GM21717 (cell line): Measurements from ENCODE around the gene GLYR1.

Experiments used
- ATAC-seq: cut with Tn5 transposase; IDR thresholded peaks from one replicate; pipeline ENCODE4 v1.9.1; 2021; ENCODE audit warnings: mild to moderate bottlenecking, moderate library complexity; ENCODE audit not compliant: unreplicated experiment

GLYR1 gene

DNA sequence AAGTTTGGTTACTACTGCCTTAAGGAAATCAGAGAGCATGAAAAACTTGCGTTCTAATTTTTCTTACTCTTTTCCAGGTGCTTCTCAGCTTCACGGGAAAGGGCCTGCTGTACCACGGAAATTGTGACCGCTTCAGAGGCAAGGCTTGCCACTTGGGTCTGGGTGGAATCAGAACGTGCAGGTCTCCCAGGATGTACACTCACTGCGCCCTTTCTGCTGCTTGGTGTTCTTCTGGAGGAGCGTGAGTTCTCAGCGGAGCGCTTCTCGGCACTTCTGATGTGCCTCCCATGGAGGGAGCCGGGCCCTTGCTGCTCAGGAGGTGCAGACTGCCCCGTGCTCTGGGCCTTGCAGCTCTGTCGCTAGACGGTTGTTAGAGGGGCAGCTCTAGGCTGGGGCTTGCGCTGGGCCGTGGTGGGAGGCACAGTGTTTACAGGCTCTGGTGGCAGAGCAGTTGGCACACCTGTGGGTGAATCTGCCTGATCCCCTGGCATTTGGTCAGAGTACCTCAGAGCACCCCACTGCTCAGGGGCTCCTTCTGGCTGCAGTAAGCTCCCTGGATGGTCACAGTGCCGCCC, 33.0 kb upstream of the GLYR1 start:
- ATAC-seq = no peak

DNA sequence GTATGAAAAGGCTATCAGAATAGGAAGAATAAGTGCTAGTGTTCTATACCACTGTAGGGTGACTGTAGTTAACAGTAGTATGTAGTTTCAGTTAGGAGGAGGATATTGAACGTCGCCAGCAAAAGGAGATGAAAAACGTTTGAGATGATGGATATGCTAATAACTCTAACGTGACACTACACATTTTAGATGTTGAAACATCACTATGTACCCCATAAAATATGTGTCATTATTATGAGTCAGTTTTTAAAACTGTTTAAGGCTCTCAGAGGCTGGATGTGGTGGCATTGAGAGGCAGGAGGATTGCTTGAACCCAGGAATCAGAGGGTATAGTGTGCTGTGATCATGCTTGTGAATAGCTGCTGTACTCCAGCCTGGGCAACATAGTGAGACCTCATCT, 32.0 kb upstream of the GLYR1 start:
- no peak for ATAC-seq

DNA sequence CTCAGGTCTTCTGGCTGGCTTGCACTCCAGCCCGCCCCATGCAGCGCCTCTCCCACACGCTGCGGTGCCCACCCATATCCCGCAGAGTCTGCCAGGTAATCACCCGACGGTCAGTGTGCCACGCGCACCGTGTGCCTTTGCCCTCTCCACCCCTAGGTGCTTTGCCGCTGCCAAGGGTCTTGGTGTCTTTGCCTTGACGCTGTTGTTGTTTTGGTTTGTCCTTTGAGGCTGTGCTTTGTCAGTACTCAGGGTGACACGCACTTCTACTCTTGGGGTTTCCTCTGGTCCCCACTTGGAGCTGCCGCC, 30.2 kb upstream of the GLYR1 start:
- ATAC-seq = no peak

DNA sequence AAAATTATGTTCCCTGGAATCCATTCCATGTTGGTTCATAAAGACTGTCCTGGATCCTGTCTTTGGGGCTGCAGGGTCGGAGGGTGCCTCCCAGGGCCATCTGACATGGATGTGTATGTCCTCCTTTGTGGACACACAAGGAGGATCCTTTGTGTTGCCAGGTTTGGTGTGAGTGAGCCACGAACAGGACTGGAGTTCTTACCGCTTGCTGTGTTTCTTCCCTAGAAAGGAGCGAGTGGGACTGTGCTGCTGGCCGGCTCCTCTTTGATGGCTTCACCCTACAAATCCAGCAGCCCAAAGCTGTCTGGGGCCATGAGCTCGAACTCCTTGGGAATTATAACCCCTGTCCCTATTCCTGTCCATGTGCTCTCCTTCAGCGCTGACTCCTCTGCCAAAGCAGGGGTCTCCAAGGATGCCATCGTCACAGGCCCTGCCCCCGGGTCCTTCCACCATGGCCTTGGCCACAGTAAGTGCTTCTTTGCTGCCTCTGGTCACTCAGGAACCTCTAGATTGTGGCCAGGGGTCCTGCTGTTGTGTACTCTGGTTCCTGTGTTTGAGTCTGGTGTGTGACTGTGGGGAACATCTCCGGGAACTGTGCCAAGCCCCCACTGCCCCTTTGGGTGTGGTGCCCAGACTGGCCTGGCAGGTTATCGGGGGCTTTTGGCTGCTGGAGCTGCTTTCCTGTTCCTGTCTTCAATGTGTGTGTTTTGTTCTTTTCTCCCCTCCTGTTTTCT, 29.7 kb upstream of the GLYR1 start:
- no peak for ATAC-seq

DNA sequence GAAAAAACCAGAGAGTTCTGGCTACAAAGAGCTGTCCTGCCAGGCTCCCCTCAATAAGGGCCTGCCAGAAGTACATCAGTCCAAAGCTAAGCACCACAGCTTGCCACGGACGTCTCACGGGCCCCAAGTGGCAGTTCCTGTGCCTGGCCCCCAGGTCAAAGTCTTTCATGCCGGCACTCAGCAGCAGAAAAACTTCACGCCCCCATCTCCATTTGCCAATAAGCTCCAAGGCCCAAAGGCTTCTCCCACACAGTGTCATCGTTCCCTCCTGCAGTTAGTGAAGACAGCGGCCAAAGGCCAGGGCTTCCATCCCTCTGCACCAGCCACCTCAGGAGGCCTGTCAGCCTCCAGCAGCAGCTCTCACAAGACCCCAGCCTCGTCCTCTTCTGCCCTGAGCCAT, 27.6 kb upstream of the GLYR1 start:
- no peak for ATAC-seq

DNA sequence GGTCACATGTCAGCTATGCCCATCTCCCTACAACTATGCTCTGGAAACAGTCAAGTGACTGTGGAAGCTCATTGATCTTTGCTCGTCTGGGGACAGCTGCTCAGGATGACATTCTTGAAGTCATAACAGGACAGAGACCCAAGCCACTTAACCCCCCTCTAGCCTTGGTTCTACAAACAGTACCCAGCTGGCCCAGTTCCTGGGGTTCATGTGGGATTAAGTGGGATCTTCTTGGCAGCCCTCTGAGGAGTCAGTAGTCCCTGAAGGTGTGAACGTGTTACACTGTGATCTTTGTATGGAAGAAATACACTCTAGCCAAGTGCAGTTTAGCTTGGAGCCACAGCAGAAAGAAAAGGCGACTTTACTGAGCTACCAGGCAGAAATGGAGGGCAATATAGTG, 26.0 kb upstream of the GLYR1 start:
- no peak for ATAC-seq

DNA sequence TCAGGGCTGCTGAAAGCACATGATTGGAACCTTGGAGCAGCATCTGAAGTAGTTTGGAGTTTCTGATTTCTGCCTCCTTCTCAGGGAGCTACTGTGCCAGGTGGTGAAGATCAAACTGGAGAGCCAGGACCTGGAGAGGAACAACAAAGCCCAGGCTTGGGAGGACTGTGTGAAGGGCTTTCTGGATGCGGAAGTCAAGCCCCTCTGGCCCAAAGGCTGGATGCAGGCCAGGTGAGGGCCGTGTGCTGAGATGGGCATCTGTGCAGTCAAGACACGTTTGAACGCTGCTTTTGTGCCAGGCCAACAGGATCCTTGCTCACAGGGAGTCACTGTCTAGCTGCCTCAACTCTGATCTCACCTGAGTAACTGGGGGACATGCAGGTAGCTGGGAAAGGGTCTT, 24.0 kb upstream of the GLYR1 start:
- ATAC-seq = no peak

DNA sequence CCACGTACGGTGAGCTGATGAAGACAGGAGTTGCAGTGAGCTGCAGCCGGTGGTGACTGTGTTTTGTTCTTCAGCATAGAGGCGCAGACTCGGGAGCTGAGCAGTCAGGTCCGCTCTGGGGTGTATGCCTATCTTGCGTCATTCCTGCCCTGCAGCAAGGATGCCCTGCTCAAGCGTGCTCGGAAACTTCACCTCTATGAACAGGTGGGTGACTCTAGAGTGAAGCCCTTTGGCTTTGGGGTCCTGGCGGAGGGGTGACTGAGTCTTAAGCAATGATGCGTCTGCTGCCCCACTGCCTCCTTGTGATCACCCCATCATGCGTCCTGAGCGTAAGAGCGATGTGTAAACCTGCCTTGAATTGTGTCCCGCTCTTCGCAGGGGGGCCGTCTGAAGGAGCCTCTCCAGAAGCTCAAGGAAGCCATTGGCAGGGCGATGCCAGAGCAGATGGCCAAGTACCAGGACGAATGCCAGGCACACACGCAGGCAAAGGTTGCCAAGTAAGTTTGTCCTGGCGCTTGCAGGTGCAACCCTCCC, 23.1 kb upstream of the GLYR1 start:
- no peak for ATAC-seq

DNA sequence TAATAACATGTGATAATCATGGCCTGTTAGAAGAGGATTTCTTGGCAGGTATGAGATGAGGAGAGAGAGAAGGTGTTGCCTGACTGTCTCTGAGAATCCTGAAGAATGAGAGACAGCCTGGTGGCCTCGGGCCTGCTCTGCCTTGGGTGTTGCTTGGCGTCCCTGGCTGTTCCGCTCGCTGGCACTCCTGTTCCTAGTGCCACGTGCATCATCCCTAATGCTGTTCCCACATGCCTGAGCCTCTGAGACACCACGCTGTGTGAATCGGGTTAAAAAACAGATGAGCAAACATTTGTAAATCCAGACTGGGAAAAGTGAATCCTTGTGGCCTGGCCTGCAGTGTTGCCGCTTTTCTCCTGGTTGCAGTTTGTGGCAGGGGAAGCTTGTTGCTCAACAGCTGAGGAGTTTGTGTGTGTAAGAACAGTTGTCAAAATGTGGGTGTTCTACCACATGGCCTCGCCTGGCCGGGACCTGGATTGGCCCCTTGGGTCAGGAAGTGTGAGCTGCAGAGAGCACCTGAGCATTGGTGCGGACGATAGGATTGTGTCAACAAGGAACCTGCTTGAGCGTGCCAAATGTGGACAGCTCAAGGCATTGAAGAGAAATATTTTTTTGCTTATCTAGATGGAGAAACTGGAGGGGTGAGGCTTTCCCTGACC, 22.2 kb upstream of the GLYR1 start:
- ATAC-seq = no peak

DNA sequence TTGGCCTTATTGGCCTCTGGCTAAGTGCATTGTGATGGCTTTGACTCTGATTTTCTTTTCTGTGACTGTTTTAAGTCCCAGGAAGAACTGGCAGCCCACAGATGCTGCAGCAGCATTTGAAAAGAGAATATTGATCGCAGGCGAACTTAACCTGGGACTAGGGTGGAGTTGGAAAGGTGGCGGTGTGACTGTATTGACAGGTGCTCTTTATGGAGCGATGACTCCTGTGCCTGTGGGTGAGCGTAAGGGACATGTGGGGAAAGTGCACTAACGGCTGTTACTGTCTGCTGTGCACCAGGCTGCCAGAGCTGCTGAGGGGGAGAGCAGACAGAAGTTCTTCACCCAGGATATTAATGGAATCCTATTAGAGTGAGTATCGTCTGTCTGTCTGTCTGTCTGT, 21.4 kb upstream of the GLYR1 start:
- ATAC-seq = no peak

DNA sequence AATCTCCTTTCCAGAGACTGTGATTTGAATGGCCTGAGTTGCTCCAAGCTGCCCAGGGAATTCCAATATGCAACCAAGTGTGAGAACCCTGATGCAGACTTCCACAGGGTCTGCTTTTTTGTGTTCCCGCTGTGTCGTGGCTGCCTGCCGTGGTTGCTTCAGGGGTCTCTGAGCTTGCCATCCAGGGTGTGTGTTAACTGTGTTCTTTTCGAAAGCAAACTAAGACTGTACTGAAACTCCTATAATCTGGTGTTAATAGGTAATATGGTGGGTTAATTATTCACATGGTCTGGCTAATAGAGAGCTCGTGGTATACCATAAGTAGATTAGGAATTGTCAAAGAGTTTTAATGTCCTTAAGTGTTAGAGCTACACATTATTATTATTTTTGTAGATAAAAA, 20.9 kb upstream of the GLYR1 start:
- no peak for ATAC-seq

DNA sequence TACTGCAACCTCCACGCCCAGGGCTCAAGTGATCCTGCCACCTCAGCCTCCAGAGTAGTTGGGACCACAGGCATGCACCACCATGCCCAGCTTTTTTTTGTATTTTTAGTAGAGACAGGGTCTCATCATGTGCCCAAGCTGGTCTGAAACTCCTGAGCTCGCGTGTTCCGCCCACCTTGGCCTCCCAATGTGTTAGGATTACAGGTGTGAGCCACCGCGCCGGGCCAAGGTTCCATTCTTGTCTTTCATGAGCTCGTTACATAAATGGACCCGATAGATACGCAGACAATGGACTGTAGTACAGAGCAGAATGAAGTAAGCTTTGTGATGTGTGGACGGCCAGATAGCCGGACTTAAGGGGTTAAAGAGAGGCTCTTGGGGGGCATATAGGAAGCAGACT, 19.5 kb upstream of the GLYR1 start:
- ATAC-seq = no peak

DNA sequence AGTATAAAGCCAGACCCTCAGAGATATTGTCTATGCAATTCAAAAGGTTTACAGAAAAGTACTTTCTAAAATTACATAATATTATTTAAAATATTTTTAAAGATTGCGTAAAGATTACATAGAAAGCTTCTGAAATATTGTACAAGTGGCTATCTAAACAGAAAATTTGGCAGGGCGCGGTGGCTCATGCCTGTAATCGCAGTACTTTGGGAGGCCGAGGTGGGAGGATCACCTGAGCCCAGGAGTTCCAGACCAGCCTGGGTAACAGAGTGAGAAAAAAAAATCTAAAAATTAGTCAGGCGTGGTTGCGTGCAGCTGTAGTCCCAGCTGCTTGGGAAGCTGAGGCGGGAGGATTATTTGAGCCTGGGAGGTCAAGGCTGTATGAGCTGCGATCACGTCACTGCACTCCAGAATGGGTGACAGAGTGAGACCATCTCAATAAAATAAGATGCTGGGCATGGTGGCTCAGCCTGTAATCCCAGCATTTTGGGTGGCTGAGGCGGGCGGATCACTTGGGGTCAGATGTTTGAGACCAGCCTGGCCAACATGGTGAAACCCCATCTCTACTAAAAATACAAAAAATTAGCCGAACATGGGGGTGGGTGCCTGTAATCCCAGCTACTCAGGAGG, 18.3 kb upstream of the GLYR1 start:
- ATAC-seq = no peak

DNA sequence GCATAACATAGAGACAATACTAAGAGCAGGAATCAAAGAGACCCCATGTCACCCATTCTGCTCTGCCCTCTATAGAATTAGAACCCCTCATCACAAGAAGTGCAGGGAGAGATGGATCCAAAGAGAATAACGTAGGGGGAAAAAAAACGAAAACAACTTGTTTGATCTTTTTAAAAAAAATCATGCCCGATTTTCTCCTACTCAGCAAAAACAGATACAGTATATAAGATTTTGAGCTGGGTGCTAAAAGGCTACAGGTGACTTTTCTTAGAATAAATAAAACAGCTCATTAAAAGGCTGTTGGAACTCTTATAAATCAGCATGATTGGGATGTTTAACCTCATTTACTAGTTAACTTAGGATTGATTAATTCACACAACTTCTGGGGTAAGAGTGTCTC, 17.6 kb upstream of the GLYR1 start:
- no peak for ATAC-seq

DNA sequence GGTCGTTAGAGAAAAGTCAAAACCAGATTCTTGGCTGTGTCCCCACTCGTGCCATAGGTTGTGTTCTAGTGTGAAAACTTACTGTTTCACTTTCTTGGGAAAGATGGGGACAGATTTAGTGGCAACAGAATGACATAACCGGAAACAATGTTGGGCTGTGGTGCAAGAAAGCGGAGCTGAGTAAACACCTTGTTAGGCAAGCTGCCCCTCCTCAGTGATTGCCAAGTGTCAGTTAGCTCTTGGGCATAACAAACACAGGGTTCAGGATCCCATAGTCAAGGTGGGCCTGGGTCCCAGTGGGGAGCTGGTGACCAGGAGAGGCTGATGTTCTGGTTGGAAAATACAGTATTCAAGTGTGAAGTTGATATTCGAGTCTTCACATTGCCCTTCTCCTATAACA, 15.6 kb upstream of the GLYR1 start:
- ATAC-seq = no peak

DNA sequence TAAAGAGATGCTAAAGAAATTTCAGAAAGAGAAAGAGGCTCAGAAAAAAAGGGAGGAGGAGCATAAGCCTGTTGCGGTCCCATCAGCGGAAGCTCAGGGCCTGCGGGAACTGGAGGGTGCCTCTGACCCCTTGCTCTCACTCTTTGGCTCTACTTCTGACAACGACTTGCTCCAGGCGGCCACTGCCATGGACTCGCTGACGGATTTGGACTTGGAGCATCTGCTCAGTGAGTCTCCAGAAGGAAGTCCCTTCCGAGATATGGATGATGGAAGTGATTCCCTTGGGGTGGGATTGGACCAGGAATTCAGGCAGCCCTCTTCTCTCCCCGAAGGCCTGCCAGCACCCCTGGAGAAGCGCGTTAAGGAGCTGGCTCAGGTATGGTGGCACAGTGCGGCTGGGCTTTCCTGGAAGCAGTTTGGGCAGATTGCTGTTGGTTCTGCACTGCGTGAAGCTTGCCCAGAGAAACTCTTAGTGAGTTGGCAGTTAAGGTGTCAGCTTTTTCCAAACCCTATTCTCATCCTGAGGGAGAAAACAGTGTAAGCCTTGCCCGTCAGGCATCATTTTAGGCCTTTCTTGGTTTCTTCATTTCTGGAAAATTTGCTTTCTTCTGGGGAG, 13.7 kb upstream of the GLYR1 start:
- no peak for ATAC-seq

DNA sequence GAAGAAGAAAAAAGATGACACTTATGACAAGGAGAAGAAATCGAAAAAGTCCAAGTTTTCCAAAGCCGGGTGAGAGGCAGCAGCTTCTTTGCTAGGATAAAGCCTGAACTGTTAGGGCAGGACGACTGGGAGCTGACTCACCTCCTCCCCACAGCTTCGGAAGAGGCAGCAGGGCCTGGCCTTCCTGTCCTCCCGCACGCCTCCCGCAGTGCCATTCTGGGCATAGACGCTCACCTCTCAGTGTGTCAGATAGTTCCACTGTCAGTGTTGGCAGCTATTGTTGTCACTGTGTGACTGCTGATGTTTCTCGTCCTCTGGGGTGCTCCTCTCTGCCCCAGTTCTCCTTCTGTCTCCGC, 12.8 kb upstream of the GLYR1 start:
- ATAC-seq = no peak

DNA sequence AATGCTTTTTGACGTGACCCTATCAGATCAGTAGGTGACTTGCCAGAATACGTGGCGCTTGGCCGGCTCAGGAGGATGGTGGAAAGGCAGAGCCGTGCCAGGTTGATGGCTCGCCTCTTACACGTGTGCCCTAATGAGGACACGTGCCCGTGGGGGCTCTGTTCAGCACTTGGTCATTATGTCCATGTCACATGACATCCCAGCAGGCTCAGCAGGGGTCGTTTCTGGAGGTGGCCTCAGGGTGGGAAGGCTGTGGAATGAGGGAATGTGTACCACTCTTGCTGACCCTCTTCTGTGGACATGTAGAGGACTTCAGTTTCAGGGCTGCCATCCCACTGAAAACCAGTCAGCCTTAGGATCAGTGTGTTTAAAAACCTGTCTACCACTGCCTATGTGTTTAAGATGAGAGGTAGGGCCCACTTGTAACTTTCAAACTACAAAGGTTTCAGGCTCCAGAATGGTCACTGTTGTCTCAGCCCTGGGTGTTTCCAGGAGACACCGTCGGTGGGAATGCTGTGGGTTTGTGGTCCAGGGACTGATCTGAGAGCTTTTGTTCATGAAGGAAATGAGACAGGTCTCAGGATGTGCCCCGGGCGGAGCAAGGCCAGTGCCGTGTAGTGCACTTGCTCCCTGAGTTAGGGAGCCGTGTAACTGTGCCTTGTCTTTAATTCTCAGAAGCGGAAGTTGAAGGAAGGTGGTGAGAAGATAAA, 12.3 kb upstream of the GLYR1 start:
- ATAC-seq = no peak

DNA sequence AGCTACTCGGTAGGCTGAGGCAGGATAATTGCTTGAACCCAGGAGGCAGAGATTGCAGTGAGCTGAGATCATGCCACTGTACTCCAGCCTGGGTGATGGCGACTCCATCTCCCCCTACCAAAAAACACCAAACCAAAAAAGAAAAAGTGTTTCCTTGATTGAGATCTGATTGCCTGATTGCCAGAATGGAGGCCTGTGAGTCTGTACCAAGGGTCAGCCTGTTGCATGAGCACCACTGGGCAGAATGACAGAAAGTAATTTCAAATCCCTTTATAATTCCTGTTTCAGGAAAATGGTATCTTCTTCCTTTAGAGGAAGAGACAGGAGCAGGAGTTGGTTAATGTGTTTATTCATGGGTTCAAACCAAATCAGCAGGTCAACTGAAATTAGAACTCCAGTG, 8.7 kb upstream of the GLYR1 start:
- no peak for ATAC-seq

DNA sequence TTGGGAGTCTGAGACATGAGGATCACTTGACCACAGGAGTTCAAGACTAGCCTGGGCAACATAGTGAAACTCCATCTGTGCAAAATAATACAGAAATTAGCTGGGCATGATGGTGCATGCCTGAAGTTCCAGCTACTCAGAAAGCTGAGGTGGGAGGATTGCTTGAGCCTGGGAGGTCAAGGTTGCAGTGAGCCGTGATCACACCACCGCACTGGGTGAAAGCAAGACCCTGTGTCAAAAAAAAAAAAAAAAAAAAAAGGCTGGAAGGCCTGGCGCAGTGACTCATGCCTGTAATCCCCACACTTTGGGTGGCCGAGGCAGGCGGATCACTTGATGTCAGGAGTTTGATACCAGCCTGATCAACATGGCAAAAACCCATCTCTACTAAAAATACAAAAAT, 8.3 kb upstream of the GLYR1 start:
- no peak for ATAC-seq

DNA sequence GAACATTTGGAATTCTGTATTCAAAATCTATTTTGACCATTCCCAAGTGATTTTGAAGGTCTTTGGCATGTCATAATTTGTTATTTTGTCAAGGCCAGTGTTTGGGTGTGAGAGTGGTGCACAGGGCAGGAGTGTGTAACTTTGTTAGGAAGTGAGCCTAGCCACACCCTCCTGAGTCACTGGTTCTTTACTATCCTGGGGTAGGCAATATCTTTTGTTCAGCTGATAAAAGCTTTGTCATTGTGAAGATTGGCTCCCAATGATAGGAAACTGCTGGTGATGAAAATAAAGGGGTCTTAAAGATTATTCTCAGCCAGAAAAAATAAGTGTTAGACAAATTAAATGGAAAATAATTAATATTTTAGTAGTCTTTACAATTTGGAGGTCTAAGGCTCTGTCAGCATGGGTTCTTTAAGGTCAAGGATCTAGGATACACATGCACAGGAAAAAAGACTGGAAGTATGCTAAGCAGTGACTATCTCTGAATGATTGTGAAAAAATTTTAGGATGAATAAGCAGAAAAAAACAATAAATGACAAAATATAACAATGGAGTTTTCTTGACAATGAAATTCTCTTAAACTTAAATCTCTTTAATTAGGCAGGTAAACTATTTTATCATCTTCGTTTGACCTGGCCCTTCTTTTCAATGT, 5.3 kb upstream of the GLYR1 start:
- no peak for ATAC-seq
